ENCODE measurements around the gene MACROD2. TPM values are rescaled to one million over a fixed set of nuclear protein-coding genes. Genes with fewer than 3 reads are reported as not detected.

The MACROD2 gene
- total RNA-seq, 1 experiment from 2014 or later, result 3.7 TPM

- ChIA-PET CTCF (no interaction called here), RAD21 (ENCODE audit: low non-redundant PET in 1 of 2, low total read pairs in 2 of 2, uncharacterized antibody in 2 of 2, unreplicated experiment in 2 of 2) (no interaction called here), POLR2A (no interaction called here)
- no peak overlapping the region for H2AFZ ChIP-seq (ENCODE audit: low read depth, low read length, poor library complexity, severe bottlenecking)
- H3K79me2 ChIP-seq (ENCODE audit: insufficient read depth, low read length), result no peaks in the 10 kb centered on the region
- no peak for TF ChIP-seq EZH2phosphoT487 (IDR thresholded peaks at IDR 0.05; ENCODE audit: borderline replicate concordance)
- TF ChIP-seq ZNF274 (IDR thresholded peaks at IDR 0.05; ENCODE audit: low read depth, low read length), result no peak
- H3K27ac ChIP-seq (ENCODE audit: low read depth, low read length), result no peak overlapping the region
- no peaks in the 10 kb centered on the region for H3K36me3 ChIP-seq (ENCODE audit: control insufficient read depth in 1 of 2, insufficient read depth in 2 of 2, low read length in 2 of 2)
- H3K9ac ChIP-seq (ENCODE audit: low read length), result no peak overlapping the region
- DNase-seq (ENCODE audit: low read depth, low spot score), result no peak
- no peaks in the 10 kb centered on the region for H3K9me2 ChIP-seq (ENCODE audit: insufficient read depth)
- H3K4me3 ChIP-seq (replicated peaks in 1 of 2; ENCODE audit: low read depth in 1 of 2, low read length in 2 of 2), result no peak overlapping the region
- H3K4me2 ChIP-seq (ENCODE audit: low read length), result no peak overlapping the region
- no peaks in the 10 kb centered on the region for H3K27me3 ChIP-seq (ENCODE audit: insufficient read depth, low read length)
- no peak for ATAC-seq
- peaks cover 0 to 15% of the 10 kb centered on the region in 2 experiments; a peak in 2 of 4 replicates for H3K9me3 ChIP-seq (ENCODE audit: control insufficient read depth in 1 of 2, insufficient read depth in 1 of 2, low read depth in 1 of 2, low read length in 2 of 2)
- intact Hi-C loops (cut with micrococcal nuclease), result no loop called here
- no peaks in the 10 kb centered on the region for H3K4me1 ChIP-seq (ENCODE audit: control insufficient read depth in 1 of 2, insufficient read depth in 2 of 2, low read length in 2 of 2)
- no TSS peak for BruUV-seq (replicated peaks)
- H4K20me1 ChIP-seq (ENCODE audit: insufficient read depth), result no peaks in the 10 kb centered on the region
Measured at GRCh38 chr20:15913391-15914025, 1918.2 kb downstream of the MACROD2 start.

GRCh38 chr20:15916623-15917022 is 1921.3 kb downstream of the MACROD2 start:
- DNase-seq (ENCODE audit: low read depth, low spot score), result no peak
- POLR2A ChIA-PET, result no interaction called here
- TF ChIP-seq FOSL1 (IDR thresholded peaks at IDR 0.05; ENCODE audit: low read depth), result no peak
- no peak for TF ChIP-seq YY1 (IDR thresholded peaks at IDR 0.05; ENCODE audit: extremely low read depth, insufficient replicate concordance, low read depth, low read length)
- no peak for TF ChIP-seq ATF3 (IDR thresholded peaks at IDR 0.05)
- TF ChIP-seq SRF (IDR thresholded peaks at IDR 0.05; ENCODE audit: low read depth), result no peak
- no peak for TF ChIP-seq CBX3 (IDR thresholded peaks at IDR 0.05; ENCODE audit: low read depth)
- TF ChIP-seq EZH2 (IDR thresholded peaks at IDR 0.05), result no peak
- no peak for TF ChIP-seq TCF7L2 (IDR thresholded peaks at IDR 0.05; ENCODE audit: borderline replicate concordance, extremely low read depth, insufficient read depth, insufficient read length)
- no peak for TF ChIP-seq REST (IDR thresholded peaks at IDR 0.05; ENCODE audit: low read depth)
- no peak for TF ChIP-seq SP1 (IDR thresholded peaks at IDR 0.05; ENCODE audit: low read depth)
- TF ChIP-seq MAX (IDR thresholded peaks at IDR 0.05), result no peak
- TF ChIP-seq ZNF274 (IDR thresholded peaks at IDR 0.05; ENCODE audit: low read depth, low read length), result no peak
- no peak for TF ChIP-seq ELF1 (IDR thresholded peaks at IDR 0.05; ENCODE audit: borderline replicate concordance, low read depth)
- TF ChIP-seq EGR1 (IDR thresholded peaks at IDR 0.05; ENCODE audit: low read depth), result no peak
- TF ChIP-seq ZBTB33 (IDR thresholded peaks at IDR 0.05; ENCODE audit: extremely low read depth, insufficient replicate concordance, low read length), result no peak

More at GRCh38 chr20:15916623-15917022, 1921.3 kb downstream of the MACROD2 start:
- H3K4me1 ChIP-seq (ENCODE audit: control insufficient read depth in 1 of 2, insufficient read depth in 2 of 2, low read length in 2 of 2), result no peaks in the 10 kb centered on the region
- no peaks in the 10 kb centered on the region for H3K9me2 ChIP-seq (ENCODE audit: insufficient read depth)
- ChIA-PET RAD21 (ENCODE audit: low non-redundant PET in 1 of 2, low total read pairs in 2 of 2, uncharacterized antibody in 2 of 2, unreplicated experiment in 2 of 2) (no interaction called here), CTCF (no interaction called here)
- ATAC-seq, result no peak
- H3K27ac ChIP-seq (ENCODE audit: low read depth, low read length), result no peak overlapping the region
- BruUV-seq (replicated peaks), result no TSS peak
- no peaks in the 10 kb centered on the region for H3K27me3 ChIP-seq (ENCODE audit: insufficient read depth, low read length)
- no peaks in the 10 kb centered on the region for H4K20me1 ChIP-seq (ENCODE audit: insufficient read depth)
- no peaks in the 10 kb centered on the region for H3K36me3 ChIP-seq (ENCODE audit: control insufficient read depth in 1 of 2, insufficient read depth in 2 of 2, low read length in 2 of 2)
- no peak overlapping the region for H3K4me3 ChIP-seq (replicated peaks in 1 of 2; ENCODE audit: low read depth in 1 of 2, low read length in 2 of 2)
- no peaks in the 10 kb centered on the region for H3K79me2 ChIP-seq (ENCODE audit: insufficient read depth, low read length)
- no peak overlapping the region for H2AFZ ChIP-seq (ENCODE audit: low read depth, low read length, poor library complexity, severe bottlenecking)
- H3K4me2 ChIP-seq (ENCODE audit: low read length), result no peak overlapping the region
- peaks cover 0 to 9% of the 10 kb centered on the region in 2 experiments; a peak in 2 of 4 replicates for H3K9me3 ChIP-seq (ENCODE audit: control insufficient read depth in 1 of 2, insufficient read depth in 1 of 2, low read depth in 1 of 2, low read length in 2 of 2)
- no peak overlapping the region for H3K9ac ChIP-seq (ENCODE audit: low read length)
- intact Hi-C loops (cut with micrococcal nuclease), result no loop called here

Measured in HCT116 (cell line).